AG10803 (cell line): Measurements from ENCODE around the gene AMBRA1.

Experiments used
- DNase-seq: peaks from one replicate; pipeline ENCODE4 v3.0.0; 2010; ENCODE audit warnings: low read depth
- H3K4me3 ChIP-seq: 2 replicates; pipeline ENCODE4 v1.5.1; 2011; ENCODE audit warnings: mild to moderate bottlenecking, low read length, control low read depth
- TF ChIP-seq, protein P1 (sequence below): conservative IDR thresholded peaks from 2 replicates; pipeline ENCODE4 v1.5.1; 2011; ENCODE audit warnings: mild to moderate bottlenecking, low read length, control low read depth, inconsistent platforms

AMBRA1 gene

DNA sequence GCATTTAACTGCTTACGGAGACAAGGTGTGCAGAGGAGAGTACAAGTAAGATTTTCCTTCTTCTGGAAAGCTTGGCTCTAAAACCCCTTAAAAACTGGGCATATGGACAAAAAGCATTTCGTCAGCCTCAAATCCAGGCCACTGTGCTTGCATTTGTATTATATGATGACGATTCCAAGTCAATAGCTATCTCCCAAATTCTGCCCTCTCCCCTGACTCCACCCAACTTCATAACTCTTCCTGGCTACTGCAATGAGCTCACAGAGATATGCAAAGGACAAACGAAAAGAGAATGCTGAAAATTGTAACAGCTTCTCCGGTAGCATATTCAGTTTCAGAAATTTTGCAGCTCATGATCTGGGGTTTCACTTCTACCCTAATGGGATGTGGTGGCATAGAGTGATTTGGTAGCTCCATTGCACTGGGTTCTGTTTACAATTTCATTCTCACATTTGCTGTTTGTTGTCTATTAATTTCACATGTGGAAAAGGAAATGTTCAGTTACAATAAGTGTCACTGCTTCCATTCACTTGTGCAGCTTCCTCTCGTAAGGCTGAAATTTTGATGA is 156.6 kb downstream of the AMBRA1 start:
- no peak for DNase-seq
- no peak overlapping the region for H3K4me3 ChIP-seq
- TF ChIP-seq, protein P1, sequence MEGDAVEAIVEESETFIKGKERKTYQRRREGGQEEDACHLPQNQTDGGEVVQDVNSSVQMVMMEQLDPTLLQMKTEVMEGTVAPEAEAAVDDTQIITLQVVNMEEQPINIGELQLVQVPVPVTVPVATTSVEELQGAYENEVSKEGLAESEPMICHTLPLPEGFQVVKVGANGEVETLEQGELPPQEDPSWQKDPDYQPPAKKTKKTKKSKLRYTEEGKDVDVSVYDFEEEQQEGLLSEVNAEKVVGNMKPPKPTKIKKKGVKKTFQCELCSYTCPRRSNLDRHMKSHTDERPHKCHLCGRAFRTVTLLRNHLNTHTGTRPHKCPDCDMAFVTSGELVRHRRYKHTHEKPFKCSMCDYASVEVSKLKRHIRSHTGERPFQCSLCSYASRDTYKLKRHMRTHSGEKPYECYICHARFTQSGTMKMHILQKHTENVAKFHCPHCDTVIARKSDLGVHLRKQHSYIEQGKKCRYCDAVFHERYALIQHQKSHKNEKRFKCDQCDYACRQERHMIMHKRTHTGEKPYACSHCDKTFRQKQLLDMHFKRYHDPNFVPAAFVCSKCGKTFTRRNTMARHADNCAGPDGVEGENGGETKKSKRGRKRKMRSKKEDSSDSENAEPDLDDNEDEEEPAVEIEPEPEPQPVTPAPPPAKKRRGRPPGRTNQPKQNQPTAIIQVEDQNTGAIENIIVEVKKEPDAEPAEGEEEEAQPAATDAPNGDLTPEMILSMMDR = no peak

DNA sequence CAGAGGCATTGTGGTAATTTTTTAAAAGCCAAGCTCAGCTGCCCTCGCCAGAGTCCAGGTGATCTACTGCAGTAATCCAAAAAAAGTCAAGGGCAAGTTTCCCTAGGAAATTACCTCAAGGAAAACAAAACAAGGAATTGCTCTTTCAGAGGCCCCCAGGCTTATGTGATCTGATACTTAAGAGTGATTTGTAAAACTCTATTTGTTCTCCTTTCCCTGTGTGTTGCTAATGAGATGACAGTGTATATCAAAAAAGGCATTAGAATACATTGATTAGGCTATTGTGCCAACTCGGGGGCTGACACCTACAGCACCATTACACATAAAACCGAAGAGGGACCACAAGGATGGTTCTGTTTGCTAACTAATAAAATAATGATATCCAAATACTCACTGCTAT is 157.7 kb downstream of the AMBRA1 start:
- TF ChIP-seq, protein P1 = no peak
- DNase-seq = no peak
- H3K4me3 ChIP-seq = no peak overlapping the region

DNA sequence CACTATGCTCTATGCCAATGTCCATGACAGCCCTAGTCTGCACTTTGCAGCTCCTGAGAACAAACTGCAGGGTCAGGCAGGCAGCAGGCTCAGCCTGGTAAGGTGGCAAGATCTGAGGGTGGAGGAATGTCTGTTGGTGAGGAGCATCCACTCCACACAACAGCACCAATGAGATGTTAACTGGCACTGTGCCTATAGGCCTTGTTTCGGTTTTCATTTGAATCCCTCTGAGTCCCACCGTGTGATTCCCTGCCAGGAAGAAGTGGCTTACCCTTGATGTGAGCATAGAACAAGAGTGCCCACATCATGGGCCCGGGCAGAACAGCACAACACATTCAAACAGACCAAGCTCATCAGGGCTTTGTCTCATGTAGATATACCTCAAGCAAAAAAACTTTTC is 158.1 kb downstream of the AMBRA1 start:
- DNase-seq = no peak
- no peak overlapping the region for H3K4me3 ChIP-seq
- TF ChIP-seq, protein P1 = no peak

DNA sequence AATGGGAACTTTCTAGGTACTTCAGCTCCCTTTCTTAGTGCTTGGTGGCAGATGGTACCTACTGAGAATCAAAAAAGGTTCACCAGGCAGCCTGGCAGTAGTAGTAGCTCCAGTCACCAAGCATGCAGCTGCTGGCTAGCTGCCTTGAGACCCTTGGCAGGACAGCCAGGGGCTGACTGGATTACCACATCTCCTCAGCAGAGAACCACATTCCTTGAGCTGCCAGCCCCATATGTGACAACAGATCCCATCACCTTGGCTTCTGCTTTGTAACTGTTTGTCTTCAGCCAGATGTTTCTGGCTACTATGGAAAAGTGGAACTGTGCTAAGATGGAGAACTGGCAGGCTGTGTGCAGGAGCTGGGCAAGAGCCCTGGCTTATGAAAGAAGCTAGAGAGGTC is 162.6 kb downstream of the AMBRA1 start:
- DNase-seq = peak; percentile 64
- TF ChIP-seq, protein P1 = no peak
- no peak overlapping the region for H3K4me3 ChIP-seq

DNA sequence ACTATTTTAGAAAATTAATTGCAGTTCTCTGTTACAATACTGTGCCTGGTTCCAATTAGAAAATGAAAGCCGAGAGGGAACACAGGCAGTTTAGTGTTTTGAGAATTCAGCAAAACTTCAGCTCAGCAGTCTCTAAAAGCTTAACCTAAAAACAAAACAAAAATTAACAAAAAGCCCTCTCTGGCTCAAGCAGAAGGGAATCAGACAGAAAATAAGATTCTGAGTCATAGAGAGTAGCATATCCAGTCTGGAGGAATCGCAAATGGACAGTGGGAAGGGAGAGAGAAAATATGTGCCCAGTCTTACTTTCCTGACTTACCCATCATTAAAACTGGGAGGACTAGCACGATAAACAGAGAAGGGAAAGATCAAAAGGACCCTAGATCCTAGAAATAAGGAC is 164.1 kb downstream of the AMBRA1 start:
- DNase-seq = peak; percentile 21
- H3K4me3 ChIP-seq = no peak overlapping the region
- TF ChIP-seq, protein P1 = no peak

DNA sequence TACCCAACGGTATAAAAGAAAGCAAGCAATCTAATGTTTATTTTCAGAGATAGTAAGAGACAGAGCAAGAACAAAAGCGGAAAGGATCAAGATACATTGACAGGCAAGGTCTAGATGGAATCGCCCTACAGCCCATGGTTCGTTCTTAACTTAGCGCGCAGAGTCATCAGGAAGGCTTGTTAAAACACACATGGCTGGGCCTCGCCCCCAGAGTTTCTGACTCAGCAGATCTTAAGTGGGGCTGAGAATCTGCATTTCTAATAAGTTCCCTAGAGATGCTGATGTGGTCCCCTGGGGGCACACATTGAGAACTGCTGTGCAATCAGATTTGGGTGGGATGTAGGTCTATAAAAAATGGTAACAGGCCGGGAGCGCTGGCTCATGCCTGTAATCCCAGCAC is 166.5 kb downstream of the AMBRA1 start:
- no peak for DNase-seq
- TF ChIP-seq, protein P1 = no peak
- H3K4me3 ChIP-seq = no peak overlapping the region

DNA sequence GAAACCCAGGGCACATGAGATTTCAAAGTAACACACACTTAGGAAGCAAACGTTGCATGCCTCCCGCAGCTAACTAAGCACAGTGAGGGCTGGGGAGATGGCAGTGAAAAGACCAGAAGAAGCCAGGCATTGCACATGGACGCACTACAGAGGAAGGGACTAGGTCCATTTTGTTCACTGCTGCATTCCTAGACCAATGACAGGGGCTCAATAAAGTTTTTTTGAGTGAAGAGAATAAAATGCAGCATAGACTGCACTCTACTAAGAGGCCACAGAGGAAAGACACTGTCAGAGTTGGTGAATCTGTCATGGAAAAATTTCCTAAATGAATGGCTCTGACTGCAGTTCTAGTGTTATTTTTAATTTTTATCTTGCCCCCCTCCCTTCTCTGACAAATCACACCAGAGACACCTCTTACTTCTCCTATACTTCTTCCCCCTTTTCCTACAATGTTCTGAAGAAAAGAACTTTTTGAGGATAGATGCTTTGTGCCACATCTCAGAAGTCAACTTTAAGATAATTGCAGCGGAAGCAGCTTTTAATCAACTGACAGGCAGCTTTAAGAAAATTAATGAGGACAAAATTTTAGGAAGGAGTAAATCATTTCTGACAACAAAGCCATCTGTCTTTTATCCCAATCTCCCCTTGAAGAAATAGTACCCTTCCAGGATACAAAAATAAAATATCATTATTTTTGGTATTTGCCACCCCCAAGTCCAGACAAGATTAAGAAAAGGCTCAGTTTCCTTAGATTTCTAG is 167.4 kb downstream of the AMBRA1 start:
- no peak for DNase-seq
- TF ChIP-seq, protein P1 = no peak
- no peak overlapping the region for H3K4me3 ChIP-seq
